WTC11 (cell line): Measurements from ENCODE around the gene CSTA. TPM values are rescaled to one million over a fixed set of nuclear protein-coding genes. Genes with fewer than 3 reads are reported as not detected.
"Not testable (repeated sequence)": the region's sequence is repeated elsewhere in the genome, so short reads cannot be mapped to it uniquely, and the experiment has no call there.

Experiments
- ATAC-seq: fragments of 200-7000 bp; cut with Tn5 transposase; 2 replicates; pipeline ENCODE4 v1.10.0; 2021; ENCODE audit warnings: mild to moderate bottlenecking, moderate library complexity
- CTCF ChIA-PET: fragments of 300-600 bp; sonication (Branson Sonifier 250); formaldehyde crosslinking; loops from one replicate; lab custom pipeline; 2021; ENCODE audit warnings: antibody characterized with exemption; lab: Charles Lee
- POLR2A ChIA-PET: fragments of 350-600 bp; sonication (Branson Sonifier 250); formaldehyde crosslinking; loops from one replicate; lab custom pipeline; 2021; ENCODE audit warnings: antibody characterized with exemption; lab: Charles Lee
- DNase-seq: peaks from one replicate; pipeline ENCODE4 v3.0.0; 2021; ENCODE audit warnings: low spot score
- H3K27ac Mint-ChIP-seq: 2 replicates; pipeline ENCODE4 v1.8.0; 2021; ENCODE audit warnings: mixed read lengths
- H3K27me3 Mint-ChIP-seq: 2 replicates; pipeline ENCODE4 v1.8.0; 2021; ENCODE audit warnings: low read depth, mild to moderate bottlenecking, moderate library complexity, mixed read lengths
- H3K36me3 Mint-ChIP-seq: 2 replicates; pipeline ENCODE4 v1.8.0; 2021; ENCODE audit warnings: mixed read lengths
- H3K4me1 Mint-ChIP-seq: 2 replicates; pipeline ENCODE4 v1.8.0; 2022; ENCODE audit warnings: mixed read lengths
- H3K4me3 Mint-ChIP-seq: 2 replicates; pipeline ENCODE4 v1.8.0; 2021; ENCODE audit warnings: mild to moderate bottlenecking, moderate library complexity, mixed read lengths
- H3K9me3 Mint-ChIP-seq: 2 replicates; pipeline ENCODE4 v1.8.0; 2021; ENCODE audit warnings: mixed read lengths
- CBFB ChIP-seq: sonication (generic); formaldehyde crosslinking; IDR thresholded peaks from 2 replicates; pipeline ENCODE4 v1.8.1; 2022; ENCODE audit warnings: mild to moderate bottlenecking, low read depth, missing genetic modification reagents
- GABPB1 ChIP-seq: sonication (generic); formaldehyde crosslinking; IDR thresholded peaks from 2 replicates; pipeline ENCODE4 v1.8.1; 2023; ENCODE audit warnings: mild to moderate bottlenecking, missing genetic modification reagents
- HMGA2 ChIP-seq: fragments of 250-450 bp; sonication (Bioruptor Pico); IDR thresholded peaks from 2 replicates; pipeline ENCODE4 v1.4.0; 2021; ENCODE audit warnings: mild to moderate bottlenecking, moderate library complexity
- JUN ChIP-seq: sonication (generic); formaldehyde crosslinking; IDR thresholded peaks from 2 replicates; pipeline ENCODE4 v1.8.0; 2023; ENCODE audit warnings: mild to moderate bottlenecking, missing genetic modification reagents
- PRRX2 ChIP-seq: fragments of 250-450 bp; sonication (Bioruptor Pico); IDR thresholded peaks from 2 replicates; pipeline ENCODE4 v1.8.0; 2021; ENCODE audit warnings: mild to moderate bottlenecking
- RELA ChIP-seq: sonication (generic); formaldehyde crosslinking; IDR thresholded peaks from 2 replicates; pipeline ENCODE4 v1.8.1; 2022; ENCODE audit warnings: missing genetic modification reagents, mild to moderate bottlenecking, borderline replicate concordance
- SMAD4 ChIP-seq: sonication (generic); formaldehyde crosslinking; IDR thresholded peaks from 2 replicates; pipeline ENCODE4 v1.8.0; 2022; ENCODE audit warnings: mild to moderate bottlenecking, missing genetic modification reagents
- SP1 ChIP-seq: sonication (generic); formaldehyde crosslinking; conservative IDR thresholded peaks from 2 replicates; pipeline ENCODE4 v1.8.1; 2022; ENCODE audit warnings: missing genetic modification reagents
- TCF7 ChIP-seq: sonication (generic); formaldehyde crosslinking; IDR thresholded peaks from 2 replicates; pipeline ENCODE4 v1.8.0; 2022; ENCODE audit warnings: mild to moderate bottlenecking, low read depth, missing genetic modification reagents, moderate library complexity
- ZNF396 ChIP-seq: fragments of 250-450 bp; sonication (Bioruptor Pico); IDR thresholded peaks from 2 replicates; pipeline ENCODE4 v1.8.0; 2021; ENCODE audit warnings: mild to moderate bottlenecking, moderate library complexity, borderline replicate concordance
- total RNA-seq: library from RNA; stranded (reverse); gene quantifications from 3 replicates; pipeline ENCODE4 v1.2.3, GENCODE V29; 2021
- TF ChIP-seq, protein P1 (sequence below): sonication (generic); formaldehyde crosslinking; IDR thresholded peaks from 2 replicates; pipeline ENCODE4 v1.8.0; 2022; ENCODE audit warnings: mild to moderate bottlenecking, missing genetic modification reagents
- TF ChIP-seq, protein P2 (sequence below): fragments of 200-600 bp; IDR thresholded peaks from 2 replicates; pipeline ENCODE4 v1.8.0; 2022; ENCODE audit warnings: antibody characterized with exemption
- TF ChIP-seq, protein P3 (sequence below): sonication (generic); formaldehyde crosslinking; IDR thresholded peaks from 2 replicates; pipeline ENCODE4 v1.8.0; 2022; ENCODE audit warnings: mild to moderate bottlenecking, missing genetic modification reagents
- TF ChIP-seq, protein P4 (sequence below): sonication (generic); formaldehyde crosslinking; IDR thresholded peaks from 2 replicates; pipeline ENCODE4 v1.8.0; 2022; ENCODE audit warnings: mild to moderate bottlenecking, missing genetic modification reagents
- TF ChIP-seq, protein P5 (sequence below): sonication (generic); formaldehyde crosslinking; IDR thresholded peaks from 2 replicates; pipeline ENCODE4 v1.8.0; 2023; ENCODE audit warnings: missing genetic modification reagents, mild to moderate bottlenecking, borderline replicate concordance

Gene CSTA
- total RNA-seq, 1 experiment from 2014 or later, result not detected

DNA sequence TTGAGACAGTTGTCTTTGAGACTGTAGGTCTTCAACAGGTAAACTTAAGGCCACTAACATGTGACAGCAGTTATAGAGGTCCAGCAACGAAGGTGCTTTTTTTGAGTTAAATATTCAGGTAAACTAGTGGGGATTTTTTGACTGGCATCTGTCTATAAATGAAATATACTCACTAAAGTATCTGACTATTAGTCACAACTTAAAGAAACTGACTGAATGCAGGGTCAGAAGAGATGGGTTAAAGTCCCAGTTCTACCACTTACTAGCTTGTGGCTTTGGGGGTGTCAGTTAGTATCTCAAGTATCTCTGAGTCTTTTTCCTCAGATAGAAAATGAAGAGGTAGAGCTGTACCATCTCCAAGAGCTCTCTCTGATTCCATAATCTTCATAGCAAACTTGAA lies 40.0 kb downstream of the CSTA start:
- TF ChIP-seq SP1 (CRISPR knock-in tag), result no peak

GRCh38 chr3:122365582-122366378 lies 40.7 kb downstream of the CSTA start:
- not testable (repeated sequence) for H3K4me3 Mint-ChIP-seq, ATAC-seq, H3K4me1 Mint-ChIP-seq, H3K27ac Mint-ChIP-seq
- peak; percentile 67 for TF ChIP-seq GABPB1 (CRISPR knock-in tag)
- TF ChIP-seq, all 79 proteins: peak for 1; not testable (repeated sequence) for 78
- POLR2A ChIA-PET, H3K9me3 Mint-ChIP-seq, DNase-seq, H3K27me3 Mint-ChIP-seq: not testable (repeated sequence)
- CTCF ChIA-PET, result interaction anchor here (0.5 to 1.0 kb wide), 2 partner anchors 18 to 773 kb away, joined by 4 read pairs; partner anchors contain the start of gene FAM162A
- peaks cover 44% of the 10 kb centered on the region for H3K36me3 Mint-ChIP-seq

More for the DNA sequence above, 40.0 kb downstream of the CSTA start:
- ATAC-seq, result no peak
- no peaks in the 10 kb centered on the region for H3K9me3 Mint-ChIP-seq
- ChIA-PET CTCF (interaction anchor here (0.5 to 1.0 kb wide), 2 partner anchors 19 to 772 kb away, joined by 4 read pairs; partner anchors contain the start of gene FAM162A), POLR2A (no interaction called here)
- no peak for DNase-seq
- H3K27me3 Mint-ChIP-seq, result no peaks in the 10 kb centered on the region
- no peak overlapping the region for H3K4me3 Mint-ChIP-seq
- peaks cover 47% of the 10 kb centered on the region for H3K36me3 Mint-ChIP-seq
- H3K27ac Mint-ChIP-seq, result no peak overlapping the region
- peaks cover 4% of the 10 kb centered on the region for H3K4me1 Mint-ChIP-seq

DNA sequence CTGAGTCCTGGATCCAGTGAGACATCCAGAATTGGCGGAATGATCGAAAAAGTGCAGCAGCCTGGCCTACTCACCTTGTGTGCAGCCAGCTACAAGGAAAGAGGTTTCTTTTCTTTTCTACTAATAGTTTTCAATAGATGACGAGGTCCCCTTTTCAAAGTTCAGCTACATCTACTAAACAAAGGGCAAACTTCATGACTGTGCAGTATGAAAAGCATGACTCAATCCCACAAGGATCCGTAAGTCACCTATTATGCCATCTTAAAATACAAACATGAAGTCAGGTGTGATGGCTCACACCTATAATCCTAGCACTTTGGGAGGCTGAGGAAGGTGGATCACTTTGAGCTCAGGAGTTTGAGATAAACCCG lies 41.3 kb downstream of the CSTA start:
- Mint-ChIP-seq H3K4me1 (peaks cover 4% of the 10 kb centered on the region), H3K4me3 (no peak overlapping the region), H3K27ac (no peak overlapping the region), H3K9me3 (no peaks in the 10 kb centered on the region), H3K27me3 (no peaks in the 10 kb centered on the region), H3K36me3 (peaks cover 48% of the 10 kb centered on the region)
- CTCF ChIA-PET, result no interaction called here
- POLR2A ChIA-PET, result no interaction called here
- ATAC-seq, result no peak
- DNase-seq, result no peak
- TF ChIP-seq JUN (no peak), CBFB (CRISPR knock-in tag) (no peak), ZNF396 (no peak), RELA (CRISPR knock-in tag) (no peak), TCF7 (no peak), SMAD4 (CRISPR knock-in tag) (no peak), HMGA2 (CRISPR knock-in tag) (no peak), PRRX2 (CRISPR knock-in tag) (no peak)
- TF ChIP-seq, protein P1, sequence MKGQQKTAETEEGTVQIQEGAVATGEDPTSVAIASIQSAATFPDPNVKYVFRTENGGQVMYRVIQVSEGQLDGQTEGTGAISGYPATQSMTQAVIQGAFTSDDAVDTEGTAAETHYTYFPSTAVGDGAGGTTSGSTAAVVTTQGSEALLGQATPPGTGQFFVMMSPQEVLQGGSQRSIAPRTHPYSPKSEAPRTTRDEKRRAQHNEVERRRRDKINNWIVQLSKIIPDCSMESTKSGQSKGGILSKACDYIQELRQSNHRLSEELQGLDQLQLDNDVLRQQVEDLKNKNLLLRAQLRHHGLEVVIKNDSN, result no peak
- TF ChIP-seq, protein P2, sequence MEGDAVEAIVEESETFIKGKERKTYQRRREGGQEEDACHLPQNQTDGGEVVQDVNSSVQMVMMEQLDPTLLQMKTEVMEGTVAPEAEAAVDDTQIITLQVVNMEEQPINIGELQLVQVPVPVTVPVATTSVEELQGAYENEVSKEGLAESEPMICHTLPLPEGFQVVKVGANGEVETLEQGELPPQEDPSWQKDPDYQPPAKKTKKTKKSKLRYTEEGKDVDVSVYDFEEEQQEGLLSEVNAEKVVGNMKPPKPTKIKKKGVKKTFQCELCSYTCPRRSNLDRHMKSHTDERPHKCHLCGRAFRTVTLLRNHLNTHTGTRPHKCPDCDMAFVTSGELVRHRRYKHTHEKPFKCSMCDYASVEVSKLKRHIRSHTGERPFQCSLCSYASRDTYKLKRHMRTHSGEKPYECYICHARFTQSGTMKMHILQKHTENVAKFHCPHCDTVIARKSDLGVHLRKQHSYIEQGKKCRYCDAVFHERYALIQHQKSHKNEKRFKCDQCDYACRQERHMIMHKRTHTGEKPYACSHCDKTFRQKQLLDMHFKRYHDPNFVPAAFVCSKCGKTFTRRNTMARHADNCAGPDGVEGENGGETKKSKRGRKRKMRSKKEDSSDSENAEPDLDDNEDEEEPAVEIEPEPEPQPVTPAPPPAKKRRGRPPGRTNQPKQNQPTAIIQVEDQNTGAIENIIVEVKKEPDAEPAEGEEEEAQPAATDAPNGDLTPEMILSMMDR, result no peak
- TF ChIP-seq, protein P3, sequence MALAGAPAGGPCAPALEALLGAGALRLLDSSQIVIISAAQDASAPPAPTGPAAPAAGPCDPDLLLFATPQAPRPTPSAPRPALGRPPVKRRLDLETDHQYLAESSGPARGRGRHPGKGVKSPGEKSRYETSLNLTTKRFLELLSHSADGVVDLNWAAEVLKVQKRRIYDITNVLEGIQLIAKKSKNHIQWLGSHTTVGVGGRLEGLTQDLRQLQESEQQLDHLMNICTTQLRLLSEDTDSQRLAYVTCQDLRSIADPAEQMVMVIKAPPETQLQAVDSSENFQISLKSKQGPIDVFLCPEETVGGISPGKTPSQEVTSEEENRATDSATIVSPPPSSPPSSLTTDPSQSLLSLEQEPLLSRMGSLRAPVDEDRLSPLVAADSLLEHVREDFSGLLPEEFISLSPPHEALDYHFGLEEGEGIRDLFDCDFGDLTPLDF (CRISPR knock-in tag), result no peak
- TF ChIP-seq, protein P4, sequence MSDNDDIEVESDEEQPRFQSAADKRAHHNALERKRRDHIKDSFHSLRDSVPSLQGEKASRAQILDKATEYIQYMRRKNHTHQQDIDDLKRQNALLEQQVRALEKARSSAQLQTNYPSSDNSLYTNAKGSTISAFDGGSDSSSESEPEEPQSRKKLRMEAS (CRISPR knock-in tag), result no peak
- TF ChIP-seq, protein P5, sequence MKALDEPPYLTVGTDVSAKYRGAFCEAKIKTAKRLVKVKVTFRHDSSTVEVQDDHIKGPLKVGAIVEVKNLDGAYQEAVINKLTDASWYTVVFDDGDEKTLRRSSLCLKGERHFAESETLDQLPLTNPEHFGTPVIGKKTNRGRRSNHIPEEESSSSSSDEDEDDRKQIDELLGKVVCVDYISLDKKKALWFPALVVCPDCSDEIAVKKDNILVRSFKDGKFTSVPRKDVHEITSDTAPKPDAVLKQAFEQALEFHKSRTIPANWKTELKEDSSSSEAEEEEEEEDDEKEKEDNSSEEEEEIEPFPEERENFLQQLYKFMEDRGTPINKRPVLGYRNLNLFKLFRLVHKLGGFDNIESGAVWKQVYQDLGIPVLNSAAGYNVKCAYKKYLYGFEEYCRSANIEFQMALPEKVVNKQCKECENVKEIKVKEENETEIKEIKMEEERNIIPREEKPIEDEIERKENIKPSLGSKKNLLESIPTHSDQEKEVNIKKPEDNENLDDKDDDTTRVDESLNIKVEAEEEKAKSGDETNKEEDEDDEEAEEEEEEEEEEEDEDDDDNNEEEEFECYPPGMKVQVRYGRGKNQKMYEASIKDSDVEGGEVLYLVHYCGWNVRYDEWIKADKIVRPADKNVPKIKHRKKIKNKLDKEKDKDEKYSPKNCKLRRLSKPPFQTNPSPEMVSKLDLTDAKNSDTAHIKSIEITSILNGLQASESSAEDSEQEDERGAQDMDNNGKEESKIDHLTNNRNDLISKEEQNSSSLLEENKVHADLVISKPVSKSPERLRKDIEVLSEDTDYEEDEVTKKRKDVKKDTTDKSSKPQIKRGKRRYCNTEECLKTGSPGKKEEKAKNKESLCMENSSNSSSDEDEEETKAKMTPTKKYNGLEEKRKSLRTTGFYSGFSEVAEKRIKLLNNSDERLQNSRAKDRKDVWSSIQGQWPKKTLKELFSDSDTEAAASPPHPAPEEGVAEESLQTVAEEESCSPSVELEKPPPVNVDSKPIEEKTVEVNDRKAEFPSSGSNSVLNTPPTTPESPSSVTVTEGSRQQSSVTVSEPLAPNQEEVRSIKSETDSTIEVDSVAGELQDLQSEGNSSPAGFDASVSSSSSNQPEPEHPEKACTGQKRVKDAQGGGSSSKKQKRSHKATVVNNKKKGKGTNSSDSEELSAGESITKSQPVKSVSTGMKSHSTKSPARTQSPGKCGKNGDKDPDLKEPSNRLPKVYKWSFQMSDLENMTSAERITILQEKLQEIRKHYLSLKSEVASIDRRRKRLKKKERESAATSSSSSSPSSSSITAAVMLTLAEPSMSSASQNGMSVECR (CRISPR knock-in tag), result no peak
